ENCODE measurements around the gene ANK3. TPM values are rescaled to one million over a fixed set of nuclear protein-coding genes. Genes with fewer than 3 reads are reported as not detected.

ANK3 gene
- total RNA-seq, 1 experiment from 2014 or later: 6.7 TPM

GRCh38 chr10:60167050-60167449, 222.6 kb downstream of the ANK3 start:
- Mint-ChIP-seq H3K27ac (ENCODE audit: low read depth, unreplicated experiment) (no peak overlapping the region), H3K36me3 (ENCODE audit: insufficient read depth, unreplicated experiment) (no peaks in the 10 kb centered on the region), H3K4me3 (ENCODE audit: unreplicated experiment) (no peak overlapping the region), H3K27me3 (ENCODE audit: insufficient read depth, unreplicated experiment) (no peaks in the 10 kb centered on the region), H3K4me1 (ENCODE audit: insufficient read depth, unreplicated experiment) (peaks cover 5% of the 10 kb centered on the region), H3K9me3 (ENCODE audit: unreplicated experiment) (peaks cover 7% of the 10 kb centered on the region)
- BruUV-seq (replicated peaks): no TSS peak
- TF ChIP-seq, protein P1, sequence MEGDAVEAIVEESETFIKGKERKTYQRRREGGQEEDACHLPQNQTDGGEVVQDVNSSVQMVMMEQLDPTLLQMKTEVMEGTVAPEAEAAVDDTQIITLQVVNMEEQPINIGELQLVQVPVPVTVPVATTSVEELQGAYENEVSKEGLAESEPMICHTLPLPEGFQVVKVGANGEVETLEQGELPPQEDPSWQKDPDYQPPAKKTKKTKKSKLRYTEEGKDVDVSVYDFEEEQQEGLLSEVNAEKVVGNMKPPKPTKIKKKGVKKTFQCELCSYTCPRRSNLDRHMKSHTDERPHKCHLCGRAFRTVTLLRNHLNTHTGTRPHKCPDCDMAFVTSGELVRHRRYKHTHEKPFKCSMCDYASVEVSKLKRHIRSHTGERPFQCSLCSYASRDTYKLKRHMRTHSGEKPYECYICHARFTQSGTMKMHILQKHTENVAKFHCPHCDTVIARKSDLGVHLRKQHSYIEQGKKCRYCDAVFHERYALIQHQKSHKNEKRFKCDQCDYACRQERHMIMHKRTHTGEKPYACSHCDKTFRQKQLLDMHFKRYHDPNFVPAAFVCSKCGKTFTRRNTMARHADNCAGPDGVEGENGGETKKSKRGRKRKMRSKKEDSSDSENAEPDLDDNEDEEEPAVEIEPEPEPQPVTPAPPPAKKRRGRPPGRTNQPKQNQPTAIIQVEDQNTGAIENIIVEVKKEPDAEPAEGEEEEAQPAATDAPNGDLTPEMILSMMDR (IDR thresholded peaks at IDR 0.05; ENCODE audit: unreplicated experiment): no peak
- DNase-seq (ENCODE audit: unreplicated experiment): no peak
- POLR2A ChIA-PET: interaction anchor here (0.7 kb wide), 1 partner anchor 10 kb away, joined by 5 read pairs; no protein-coding TSS in a partner anchor
- CTCF ChIA-PET: no interaction called here
- intact Hi-C loops (cut with micrococcal nuclease): no loop called here

GRCh38 chr10:60163786-60164185, 225.9 kb downstream of the ANK3 start:
- POLR2A ChIA-PET: interaction anchor here (1.2 kb wide), 1 partner anchor 24 kb away, joined by 5 read pairs; no protein-coding TSS in a partner anchor
- no TSS peak for BruUV-seq (replicated peaks)
- DNase-seq (ENCODE audit: unreplicated experiment): no peak
- H3K9me3 Mint-ChIP-seq (ENCODE audit: unreplicated experiment): peaks cover 7% of the 10 kb centered on the region
- H3K4me3 Mint-ChIP-seq (ENCODE audit: unreplicated experiment): no peak overlapping the region
- no peaks in the 10 kb centered on the region for H3K4me1 Mint-ChIP-seq (ENCODE audit: insufficient read depth, unreplicated experiment)
- intact Hi-C loops (cut with micrococcal nuclease): no loop called here
- no peak overlapping the region for H3K27ac Mint-ChIP-seq (ENCODE audit: low read depth, unreplicated experiment)
- H3K27me3 Mint-ChIP-seq (ENCODE audit: insufficient read depth, unreplicated experiment): no peaks in the 10 kb centered on the region
- TF ChIP-seq, protein P1 (IDR thresholded peaks at IDR 0.05; ENCODE audit: unreplicated experiment): no peak
- CTCF ChIA-PET: interaction anchor here (0.7 to 1.3 kb wide), 4 partner anchors 19 to 50 kb away, joined by 3 to 5 read pairs (median 3); no protein-coding TSS in a partner anchor
- peaks cover 6% of the 10 kb centered on the region for H3K36me3 Mint-ChIP-seq (ENCODE audit: insufficient read depth, unreplicated experiment)

DNA sequence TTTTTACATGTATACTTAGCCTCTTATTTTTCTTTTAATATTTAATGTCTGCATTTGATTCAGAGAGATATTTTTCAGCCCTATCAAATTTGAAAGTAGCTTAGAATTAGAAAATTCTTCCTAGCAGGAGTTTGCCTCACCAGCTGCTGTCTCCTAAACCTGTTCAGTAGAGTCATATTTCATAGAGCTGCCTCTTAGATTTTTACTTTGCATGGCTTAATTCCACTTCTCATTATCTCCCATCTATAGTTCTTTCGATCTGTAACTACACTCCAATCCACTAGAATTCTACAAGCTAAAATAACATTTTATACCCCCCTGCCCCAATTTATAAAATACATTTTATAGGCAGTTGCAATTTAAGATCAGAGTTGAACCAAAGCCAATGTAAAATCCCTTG, 227.0 kb downstream of the ANK3 start:
- CTCF ChIA-PET: interaction anchor here (1.6 kb wide), 1 partner anchor 42 kb away, joined by 5 read pairs; no protein-coding TSS in a partner anchor

DNA sequence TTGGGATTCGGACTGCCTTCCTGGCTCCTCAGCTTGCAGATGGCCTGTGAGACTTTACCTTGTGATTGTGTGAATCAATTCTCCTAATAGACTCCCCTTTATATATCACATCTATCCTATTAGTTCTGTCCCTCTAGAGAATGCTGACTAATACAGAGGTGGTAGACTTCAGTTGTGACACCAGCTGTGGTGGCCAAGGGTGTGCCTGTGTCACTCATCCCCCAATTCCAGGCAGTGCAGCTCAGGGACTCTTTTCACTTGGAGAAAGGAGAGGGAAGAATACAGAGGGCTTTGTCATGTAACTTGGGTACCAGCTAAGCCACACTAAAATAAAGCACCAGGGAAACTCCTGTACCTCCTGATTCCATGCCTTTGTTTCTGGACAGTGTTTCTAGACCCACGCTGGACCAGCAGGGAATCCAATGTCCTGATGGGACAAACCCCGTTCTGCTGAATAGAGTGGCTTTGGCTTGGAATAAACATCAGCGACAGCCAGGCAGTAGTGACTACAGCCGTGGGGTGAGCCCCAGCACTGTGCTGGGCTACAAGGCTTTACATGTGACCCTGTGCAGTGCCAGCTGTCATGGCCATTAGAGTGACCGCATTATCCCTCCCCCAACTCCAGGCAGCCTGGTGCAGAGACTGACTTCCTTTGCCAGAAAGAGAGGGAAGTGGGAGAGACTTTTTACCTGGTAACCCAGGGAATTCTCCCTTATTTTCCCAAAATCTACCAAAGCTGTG, 233.6 kb downstream of the ANK3 start:
- CTCF ChIA-PET: interaction anchor here (0.5 to 1.0 kb wide), 4 partner anchors 41 to 138 kb away, joined by 3 to 4 read pairs (median 3); no protein-coding TSS in a partner anchor
- Mint-ChIP-seq H3K27me3 (ENCODE audit: insufficient read depth, unreplicated experiment) (no peaks in the 10 kb centered on the region), H3K4me1 (ENCODE audit: insufficient read depth, unreplicated experiment) (peaks cover 9% of the 10 kb centered on the region), H3K27ac (ENCODE audit: low read depth, unreplicated experiment) (no peak overlapping the region), H3K36me3 (ENCODE audit: insufficient read depth, unreplicated experiment) (no peaks in the 10 kb centered on the region), H3K9me3 (ENCODE audit: unreplicated experiment) (no peaks in the 10 kb centered on the region), H3K4me3 (ENCODE audit: unreplicated experiment) (no peak overlapping the region)
- TF ChIP-seq, protein P1 (IDR thresholded peaks at IDR 0.05; ENCODE audit: unreplicated experiment): no peak
- POLR2A ChIA-PET: interaction anchor here (0.9 to 1.5 kb wide), 2 partner anchors 16 to 41 kb away, joined by 4 read pairs; no protein-coding TSS in a partner anchor
- no peak for DNase-seq (ENCODE audit: unreplicated experiment)
- BruUV-seq (replicated peaks): no TSS peak
- intact Hi-C loops (cut with micrococcal nuclease): no loop called here

More for the DNA sequence above, 227.0 kb downstream of the ANK3 start:
- intact Hi-C loops (cut with micrococcal nuclease): no loop called here
- Mint-ChIP-seq H3K9me3 (ENCODE audit: unreplicated experiment) (peaks cover 7% of the 10 kb centered on the region), H3K27ac (ENCODE audit: low read depth, unreplicated experiment) (no peak overlapping the region), H3K27me3 (ENCODE audit: insufficient read depth, unreplicated experiment) (no peaks in the 10 kb centered on the region), H3K4me3 (ENCODE audit: unreplicated experiment) (no peak overlapping the region), H3K36me3 (ENCODE audit: insufficient read depth, unreplicated experiment) (peaks cover 6% of the 10 kb centered on the region), H3K4me1 (ENCODE audit: insufficient read depth, unreplicated experiment) (no peaks in the 10 kb centered on the region)
- POLR2A ChIA-PET: no interaction called here
- TF ChIP-seq, protein P1 (IDR thresholded peaks at IDR 0.05; ENCODE audit: unreplicated experiment): no peak
- no peak for DNase-seq (ENCODE audit: unreplicated experiment)
- no TSS peak for BruUV-seq (replicated peaks)

Data from MCF 10A (cell line).